Stimulated activated CD4-positive, alpha-beta T cell treated with anti-CD3 and anti-CD28 coated beads, Interleukin-12 subunit alpha, Interleukin-12 subunit beta, amount 100 ng/mL, for 48 hours (primary cell): Measurements from ENCODE around the gene PCCA.
"Not testable (repeated sequence)": the region's sequence is repeated elsewhere in the genome, so short reads cannot be mapped to it uniquely, and the experiment has no call there.

ENCODE experiments used
- DNase-seq, 3 donors: peaks; one replicate each; pipeline ENCODE4 v3.0.0-alpha.2; 2020; ENCODE audit warnings: low read depth in 2 of 3, low spot score in 1 of 3

The PCCA gene

GRCh38 chr13:100350601-100351000 lies 261.7 kb downstream of the PCCA start:
- no peak for DNase-seq

- no peak for DNase-seq
Observed at GRCh38 chr13:100356426-100356825, 267.5 kb downstream of the PCCA start.

- DNase-seq: no peak
Observed at GRCh38 chr13:100356889-100357288, 268.0 kb downstream of the PCCA start.

- no peak for DNase-seq
Observed at GRCh38 chr13:100357764-100358163, 268.9 kb downstream of the PCCA start.

- no peak for DNase-seq
Observed at GRCh38 chr13:100361504-100361903, 272.6 kb downstream of the PCCA start.

- DNase-seq: no peak
Observed at GRCh38 chr13:100362371-100362770, 273.5 kb downstream of the PCCA start.

GRCh38 chr13:100362781-100363180 lies 273.9 kb downstream of the PCCA start:
- no peak for DNase-seq

GRCh38 chr13:100363285-100363711 lies 274.4 kb downstream of the PCCA start:
- no peak for DNase-seq

- no peak for DNase-seq
Observed at GRCh38 chr13:100363874-100364273, 275.0 kb downstream of the PCCA start.

GRCh38 chr13:100364591-100364990 lies 275.7 kb downstream of the PCCA start:
- no peak for DNase-seq

- no peak for DNase-seq
Observed at GRCh38 chr13:100365680-100366079, 276.8 kb downstream of the PCCA start.

GRCh38 chr13:100378533-100378932 lies 289.6 kb downstream of the PCCA start:
- no peak for DNase-seq

GRCh38 chr13:100381595-100382224 lies 292.8 kb downstream of the PCCA start:
- DNase-seq: no peak

GRCh38 chr13:100382785-100383184 lies 293.9 kb downstream of the PCCA start:
- no peak for DNase-seq

GRCh38 chr13:100387416-100387815 lies 298.5 kb downstream of the PCCA start:
- no peak for DNase-seq

GRCh38 chr13:100388150-100388549 lies 299.3 kb downstream of the PCCA start:
- DNase-seq: not testable (repeated sequence)

GRCh38 chr13:100388923-100389322 lies 300.0 kb downstream of the PCCA start:
- no peak for DNase-seq

GRCh38 chr13:100389617-100390016 lies 300.7 kb downstream of the PCCA start:
- DNase-seq: no peak

GRCh38 chr13:100392709-100393630 lies 304.1 kb downstream of the PCCA start:
- DNase-seq: peak; percentile 48 to 65 (median 51)

- peak in 2 of 3 donors; percentile 2 to 5 for DNase-seq
Observed at GRCh38 chr13:100394005-100394695, 305.3 kb downstream of the PCCA start.

- DNase-seq: no peak
Observed at GRCh38 chr13:100395698-100396373, 306.9 kb downstream of the PCCA start.
